K562 treated with DMSO at 1 percent for 48 hours (cell line): ENCODE measurements around the gene LIN28A. TPM values are rescaled to one million over a fixed set of nuclear protein-coding genes. Genes with fewer than 3 reads are reported as not detected.

Experiments used
- total RNA-seq: library from RNA; unstranded; fragments of 300-600 nt; gene quantifications from 2 replicates; pipeline ENCODE4 v1.2.3, GENCODE V29; 2022; ENCODE audit warnings: low replicate concordance; ENCODE audit errors: extremely low read depth

Gene LIN28A
- total RNA-seq = not detected in 2 replicates

GRCh38 chr1:26410706-26411623 is at the start of gene LIN28A:
TSS of gene LIN28A (plus strand) at chr1:26410817. CDS start at chr1:26410892, 75 bp downstream.

GRCh38 chr1:26372611-26373010 is 38.0 kb upstream of the LIN28A start, which contains the start of gene ZNF683:
TSS of gene ZNF683 (minus strand) at chr1:26372750. CDS start at chr1:26368571, 4,179 bp downstream.

GRCh38 chr1:26431979-26432695 is 21.5 kb downstream of the LIN28A start, which contains the start of gene DHDDS:
TSS of gene DHDDS (plus strand) at chr1:26432321. CDS start at chr1:26432946, 625 bp downstream.

GRCh38 chr1:26472320-26472900 is 61.8 kb downstream of the LIN28A start, which contains the start of gene HMGN2:
TSS of gene HMGN2 (plus strand) at chr1:26472440. CDS start at chr1:26472613, 173 bp downstream.

Other genes starting within 250 kb of the LIN28A start
- not detected in 2 replicates for gene C1orf232, start 241.9 kb upstream of the LIN28A start, total RNA-seq
- gene ZNF593, start 240.9 kb upstream of the LIN28A start, total RNA-seq = not detected in 2 replicates
- gene ZNF593OS, start 239.0 kb upstream of the LIN28A start, total RNA-seq = not detected in 2 replicates
- not detected in 2 replicates for gene CNKSR1, start 233.3 kb upstream of the LIN28A start, total RNA-seq
- not detected in 2 replicates for gene CATSPER4, start 220.2 kb upstream of the LIN28A start, total RNA-seq
- gene CEP85, start 176.6 kb upstream of the LIN28A start, total RNA-seq = not detected in 2 replicates
- not detected in 2 replicates for gene SH3BGRL3, start 130.7 kb upstream of the LIN28A start, total RNA-seq
- gene UBXN11, start 104.2 kb upstream of the LIN28A start, total RNA-seq = not detected in 2 replicates
- gene CD52, start 92.9 kb upstream of the LIN28A start, total RNA-seq = not detected in 2 replicates
- gene CRYBG2, start 56.7 kb upstream of the LIN28A start, total RNA-seq = not detected in 2 replicates
- not detected in 2 replicates for gene ZNF683, start 38.1 kb upstream of the LIN28A start, total RNA-seq
- not detected in 2 replicates for gene DHDDS, start 21.5 kb downstream of the LIN28A start, total RNA-seq
- 526 TPM in 1 of 2 replicates, not detected in the other for gene HMGN2, start 61.6 kb downstream of the LIN28A start, total RNA-seq
- gene RPS6KA1, start 118.9 kb downstream of the LIN28A start, total RNA-seq = not detected in 2 replicates